ENCODE measurements around the gene SEC22C.

Gene SEC22C

DNA sequence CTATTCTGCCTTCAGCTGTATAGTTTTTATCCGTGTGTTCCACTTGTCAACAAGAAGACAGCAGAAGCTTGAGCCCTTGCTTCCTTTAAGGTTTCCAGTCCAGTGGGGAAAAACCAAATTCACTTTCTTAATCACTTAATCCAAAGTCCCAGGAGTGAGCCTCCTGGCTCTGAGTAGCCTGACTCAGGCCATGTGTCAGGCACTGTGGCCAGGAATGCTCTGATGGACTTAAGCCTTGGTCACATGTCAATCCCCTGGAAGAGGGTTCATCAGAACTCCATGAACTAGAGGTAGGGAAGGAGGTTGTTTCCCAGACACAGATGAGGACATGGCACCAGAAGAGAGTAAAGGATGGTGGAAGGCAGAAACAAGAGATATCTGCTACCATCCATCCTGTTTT, 70.6 kb downstream of the SEC22C start:
- DNase-seq: no peak

GRCh38 chr3:42510325-42510724, 71.4 kb downstream of the SEC22C start:
- no peak for DNase-seq

GRCh38 chr3:42509111-42509510, 72.7 kb downstream of the SEC22C start:
- DNase-seq: no peak

DNA sequence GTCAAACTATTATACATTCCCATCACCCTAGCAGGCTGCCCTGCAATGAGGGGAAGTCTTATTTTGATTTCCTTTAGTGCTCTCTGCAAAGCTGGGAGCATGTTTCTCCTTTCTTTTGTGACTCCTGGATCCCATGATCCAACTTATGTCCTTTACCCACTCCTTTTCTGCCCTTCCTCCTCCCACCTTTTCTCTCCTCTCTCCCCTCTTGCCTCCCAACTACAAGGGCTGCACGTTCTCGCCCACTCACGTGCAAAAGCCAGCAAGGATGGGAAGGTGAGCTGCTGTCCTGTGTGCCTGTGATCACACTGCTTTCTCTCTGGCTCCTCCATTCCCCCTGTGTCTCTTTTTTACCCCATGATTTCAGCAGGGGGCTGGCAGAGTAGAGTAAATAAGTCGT, 73.2 kb downstream of the SEC22C start:
- DNase-seq: no peak

- DNase-seq: peak in 3 of 4 experiments; percentile 51 to 57 (median 56)
Measured at GRCh38 chr3:42507761-42508335, 73.9 kb downstream of the SEC22C start.

DNA sequence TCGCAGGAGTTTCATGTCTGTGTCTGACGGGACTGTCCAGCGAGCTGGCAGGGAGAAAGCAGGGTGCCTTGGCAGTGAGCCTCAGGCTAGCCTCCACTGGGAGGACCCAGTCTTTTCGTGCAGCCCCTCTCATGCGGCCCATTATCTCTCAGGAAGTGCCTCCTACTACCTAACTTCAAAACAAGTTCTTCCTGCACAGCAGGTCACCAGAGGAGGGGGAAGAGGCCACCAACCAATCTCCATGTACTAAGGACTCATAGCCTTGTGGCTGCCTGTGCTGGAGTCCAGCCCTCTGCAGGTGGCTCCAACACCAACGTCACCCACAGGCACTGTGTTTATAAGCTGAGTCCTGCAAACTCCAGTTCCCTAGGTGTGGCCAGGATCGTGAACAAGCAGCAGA, 74.5 kb downstream of the SEC22C start:
- DNase-seq: no peak

DNA sequence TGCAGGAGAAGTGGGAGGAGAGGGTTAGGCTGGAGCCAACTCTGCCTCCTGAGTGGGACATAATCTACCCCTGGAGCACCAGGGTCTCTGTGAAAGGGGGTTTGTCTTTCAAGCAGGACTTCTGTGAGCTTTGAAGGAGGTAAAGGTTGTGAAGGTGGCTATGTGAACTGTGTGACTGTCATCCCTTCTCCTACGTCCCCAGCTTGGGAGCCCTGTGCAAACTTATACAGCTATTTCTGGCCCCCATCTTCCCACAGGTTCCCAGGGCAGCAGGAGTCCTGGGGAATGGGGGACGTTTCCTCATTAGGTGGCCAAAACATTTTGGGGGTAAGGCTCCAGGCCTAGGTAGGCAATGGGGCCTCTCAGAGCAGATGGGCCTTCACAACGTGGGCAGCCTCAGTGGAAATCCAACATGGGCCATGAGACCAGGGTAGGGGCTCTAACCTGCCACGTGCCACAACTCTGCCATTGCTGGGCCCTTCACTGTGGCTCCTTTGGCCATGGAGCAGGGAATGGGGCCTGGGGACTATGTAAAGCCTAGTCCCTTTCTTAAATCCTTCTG, 75.8 kb downstream of the SEC22C start:
- no peak for DNase-seq

DNA sequence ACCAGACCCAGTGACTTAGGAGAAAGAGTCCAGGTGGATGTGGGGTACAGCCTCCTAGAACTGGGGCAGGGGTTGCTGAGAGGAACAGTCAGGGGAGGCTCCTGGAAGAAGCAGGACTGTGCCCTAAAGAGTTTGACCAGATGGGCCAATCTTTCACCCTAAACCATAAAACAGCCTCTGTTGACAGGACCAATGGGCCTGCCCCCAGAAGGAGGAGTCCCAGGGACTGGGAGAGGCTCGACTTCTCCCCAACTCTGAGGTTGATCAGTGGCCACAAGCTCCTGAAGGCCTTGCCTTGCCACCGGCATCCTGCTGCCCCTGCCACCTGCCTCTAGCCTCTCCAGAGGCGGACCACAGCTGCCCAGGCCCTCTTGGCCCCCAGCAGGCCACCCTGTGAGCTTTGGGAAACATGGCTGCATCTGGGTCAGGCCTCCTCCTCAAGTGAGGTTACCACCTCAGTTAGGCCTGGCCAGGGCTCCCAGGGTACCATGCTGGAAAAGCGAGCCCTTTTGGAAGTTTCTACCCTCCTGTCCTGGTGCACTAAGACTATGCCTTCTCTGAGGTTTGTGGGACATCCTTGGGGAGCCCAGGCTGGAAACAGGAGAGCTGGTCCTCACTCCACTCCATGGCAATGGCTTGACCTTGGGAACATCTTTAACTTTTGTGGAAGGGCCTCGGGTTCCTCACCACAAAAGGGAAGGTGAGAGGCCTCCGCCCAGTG, 76.5 kb downstream of the SEC22C start:
- DNase-seq: no peak

- DNase-seq: no peak
Measured at GRCh38 chr3:42504334-42505127, 77.2 kb downstream of the SEC22C start.

GRCh38 chr3:42503957-42504333, 77.8 kb downstream of the SEC22C start:
- no peak for DNase-seq

DNA sequence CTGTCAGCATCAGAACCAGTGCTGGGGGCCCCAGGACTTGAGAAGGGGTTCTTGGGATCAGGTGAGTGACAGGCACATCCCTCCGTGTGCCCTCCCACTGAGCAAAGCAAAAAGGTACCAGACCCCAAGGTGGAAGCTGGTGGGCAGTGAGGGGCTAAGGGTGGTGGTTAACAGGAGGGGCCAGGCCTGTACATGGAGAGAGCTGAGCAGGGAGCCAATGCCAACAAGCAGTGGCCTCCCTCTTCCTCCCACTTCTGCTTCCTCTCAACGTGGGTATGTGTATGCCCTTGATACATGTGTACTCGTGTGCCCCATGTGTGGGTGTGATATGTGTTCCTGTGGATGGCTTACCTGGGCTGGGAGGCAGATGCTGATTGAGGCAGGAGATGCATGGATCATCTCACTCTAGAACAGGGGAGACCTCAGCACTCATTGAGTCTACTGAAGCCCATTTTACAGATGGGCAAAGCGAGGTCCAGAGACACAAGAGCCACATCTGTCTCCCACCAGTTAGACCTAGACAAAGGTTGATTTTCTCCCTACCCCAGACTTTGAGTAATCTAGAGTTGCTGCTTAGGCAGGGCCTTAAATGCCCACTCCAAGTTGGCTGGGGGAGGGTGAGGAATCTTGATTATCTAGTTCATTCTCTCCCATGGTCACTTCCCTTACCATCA, 78.4 kb downstream of the SEC22C start:
- no peak for DNase-seq

DNA sequence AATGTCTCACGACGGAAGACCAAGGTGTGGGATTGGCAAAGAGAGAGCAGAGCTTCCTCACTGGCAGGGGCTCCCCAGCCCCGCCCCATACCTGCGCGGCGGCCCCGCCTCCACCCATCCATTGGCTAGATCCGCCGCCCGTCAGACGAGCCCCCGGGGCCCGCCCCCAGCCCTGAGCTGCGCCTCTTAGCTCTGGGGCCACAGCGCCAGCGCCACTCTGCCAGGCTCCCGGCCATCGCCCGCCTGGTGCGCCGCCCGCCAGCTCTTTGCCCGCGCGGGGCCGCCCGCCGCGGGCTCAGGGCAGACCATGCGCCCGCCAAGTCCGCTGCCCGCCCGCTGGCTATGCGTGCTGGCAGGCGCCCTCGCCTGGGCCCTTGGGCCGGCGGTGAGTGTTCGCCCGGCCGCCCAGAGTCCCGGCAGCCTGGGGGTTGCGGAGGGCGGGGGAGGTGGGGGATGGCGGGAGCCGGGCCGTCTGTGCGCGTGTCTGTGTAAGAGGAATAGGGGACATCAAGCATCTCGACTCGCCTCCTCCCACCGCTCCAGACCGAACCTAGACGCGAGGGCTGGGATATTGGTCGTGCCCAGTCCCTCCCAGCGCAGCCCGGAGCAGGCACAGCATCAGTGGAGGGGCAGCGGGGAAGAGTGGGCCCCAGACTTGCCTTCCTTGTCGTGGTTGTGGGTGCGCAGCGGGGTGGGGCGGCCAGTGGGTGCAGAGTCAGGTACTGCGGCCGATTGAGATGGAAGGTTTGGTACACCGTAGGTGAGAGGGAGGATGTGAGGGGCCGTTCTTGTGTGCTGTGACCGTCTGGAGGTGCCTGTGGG, 79.1 kb downstream of the SEC22C start, which contains the start of gene VIPR1:
TSS of gene VIPR1 (plus strand) at position 215 of the 822 bp plus-strand sequence. CDS start at position 308, 93 bp downstream.
- peak; percentile 61 to 86 (median 72) for DNase-seq

GRCh38 chr3:42501681-42502428, 79.9 kb downstream of the SEC22C start:
- DNase-seq: peak; percentile 64 to 86 (median 75)

GRCh38 chr3:42501321-42501680, 80.5 kb downstream of the SEC22C start:
- no peak for DNase-seq

DNA sequence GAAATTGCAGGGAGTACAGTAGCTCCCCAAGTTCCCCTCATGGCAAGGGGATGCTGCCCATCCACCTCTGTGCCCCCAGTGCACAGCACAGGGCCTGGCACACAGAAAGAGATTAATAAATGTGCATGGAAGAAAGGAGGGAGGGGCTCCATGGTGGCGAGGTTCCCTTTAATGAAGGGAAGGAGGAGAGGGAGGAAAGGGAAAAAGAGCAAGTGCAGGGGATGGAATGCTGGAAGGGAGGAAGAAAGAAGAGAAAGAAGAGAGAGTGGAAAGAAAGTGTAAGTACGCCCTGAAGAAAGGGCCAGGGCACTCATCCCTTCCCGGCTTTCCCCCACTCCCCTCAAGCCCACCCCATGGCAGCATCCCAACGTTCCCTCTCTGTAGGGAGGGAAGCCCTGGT, 80.9 kb downstream of the SEC22C start:
- DNase-seq: no peak

DNA sequence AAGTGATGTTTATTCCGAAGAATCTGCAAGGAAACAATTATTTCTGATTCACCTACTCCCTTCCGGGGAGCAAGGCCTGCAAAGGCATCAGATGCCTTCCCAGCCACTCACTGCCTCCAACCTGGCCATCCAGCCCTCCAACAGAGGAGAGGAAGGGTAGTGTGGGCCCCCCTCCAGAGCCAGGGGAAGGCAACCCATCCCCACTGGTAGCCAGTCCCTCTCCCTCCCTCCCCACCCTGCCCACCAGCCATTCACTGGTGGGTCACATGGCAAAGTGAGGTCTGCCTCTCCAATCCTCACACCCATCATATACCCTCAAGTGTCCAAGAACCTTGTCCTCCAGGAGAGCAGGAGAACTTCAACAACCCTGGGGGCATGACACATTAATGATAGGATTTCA, 81.7 kb downstream of the SEC22C start:
- DNase-seq: no peak

GRCh38 chr3:42499478-42499871, 82.3 kb downstream of the SEC22C start:
- no peak for DNase-seq

DNA sequence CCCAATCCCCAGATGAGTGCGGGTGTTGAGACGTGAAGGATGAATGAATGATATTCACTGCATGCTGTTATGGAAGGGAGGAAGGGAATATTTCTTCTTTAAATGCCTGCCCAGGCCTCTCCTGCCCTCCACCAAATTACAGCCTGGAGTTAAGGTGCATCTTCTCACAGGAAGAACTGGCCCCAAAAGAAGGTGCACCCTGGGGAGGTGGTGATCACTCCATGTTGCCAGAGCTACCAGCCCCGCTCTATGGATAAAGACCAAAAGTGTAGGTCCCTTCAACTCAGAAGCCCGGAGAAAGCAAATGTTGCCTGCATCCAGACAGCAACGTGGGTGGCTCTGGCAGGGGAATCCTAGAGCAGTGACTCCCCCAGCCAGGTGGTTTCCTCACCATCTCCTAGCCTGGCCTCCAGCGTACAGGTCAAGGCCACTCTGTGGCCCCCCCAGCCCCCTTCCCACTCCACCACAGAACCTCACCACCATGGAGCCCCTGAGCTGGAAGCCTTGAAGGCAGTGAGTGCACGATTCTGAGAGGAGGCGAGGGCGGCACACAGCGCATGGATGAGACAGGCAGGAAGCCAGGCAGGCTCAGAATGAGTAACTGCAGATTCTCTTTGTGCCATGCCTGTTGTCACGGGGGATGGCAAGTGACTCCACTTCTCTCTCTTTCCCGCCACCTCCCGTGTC, 82.8 kb downstream of the SEC22C start:
- DNase-seq: no peak

GRCh38 chr3:42498034-42498433, 83.7 kb downstream of the SEC22C start:
- no peak for DNase-seq

Measured in suppressor macrophage (primary cell).